Muscle of back (tissue), 11 donors: Measurements from ENCODE around the gene PLIN1. TPM values are rescaled to one million over a fixed set of nuclear protein-coding genes. Genes with fewer than 3 reads are reported as not detected.

Source experiments
- DNase-seq, 3 donors: peaks; one replicate each; pipeline versions ENCODE4 v3.0.0 to v3.0.0-alpha.2; 2013
- polyA plus RNA-seq, 10 donors: library from polyadenylated mRNA; unstranded; fragments of 120-200 nt; gene quantifications; one replicate each; pipeline ENCODE4 v1.2.1, GENCODE V29; 2013; ENCODE audit not compliant: insufficient read length in 10 of 10

The PLIN1 gene
- polyA plus RNA-seq, 10 donors, result 0.11 to 3.3 (median 0.30) TPM; not detected in 1

GRCh38 chr15:89654301-89654761, 24.8 kb downstream of the PLIN1 start:
- DNase-seq, result no peak

- DNase-seq, result no peak
These were observed 25.6 kb downstream of the PLIN1 start for GRCh38 chr15:89653578-89653977.

GRCh38 chr15:89652666-89653065, 26.5 kb downstream of the PLIN1 start:
- DNase-seq, result no peak

GRCh38 chr15:89652131-89652530, 27.0 kb downstream of the PLIN1 start:
- DNase-seq, result no peak

- DNase-seq, result no peak
These were observed 29.5 kb downstream of the PLIN1 start for GRCh38 chr15:89649716-89650115.

- no peak for DNase-seq
These were observed 30.0 kb downstream of the PLIN1 start for GRCh38 chr15:89649013-89649625.

GRCh38 chr15:89648106-89649012, 30.8 kb downstream of the PLIN1 start:
- no peak for DNase-seq

- peak; percentile 26 to 78 (median 65) for DNase-seq
These were observed 31.8 kb downstream of the PLIN1 start for GRCh38 chr15:89647191-89647851.

GRCh38 chr15:89646416-89647141, 32.6 kb downstream of the PLIN1 start:
- DNase-seq, result no peak

GRCh38 chr15:89645680-89646079, 33.5 kb downstream of the PLIN1 start:
- DNase-seq, result no peak

GRCh38 chr15:89642106-89642505, 37.1 kb downstream of the PLIN1 start:
- peak in 1 of 3 donors; percentile 21 for DNase-seq

- DNase-seq, result no peak
These were observed 38.1 kb downstream of the PLIN1 start for GRCh38 chr15:89641053-89641452.

GRCh38 chr15:89640245-89640644, 38.9 kb downstream of the PLIN1 start:
- no peak for DNase-seq

GRCh38 chr15:89633585-89633984, 45.6 kb downstream of the PLIN1 start:
- no peak for DNase-seq

GRCh38 chr15:89632563-89633430, 46.4 kb downstream of the PLIN1 start:
- DNase-seq, result no peak

GRCh38 chr15:89631902-89632264, 47.3 kb downstream of the PLIN1 start:
- no peak for DNase-seq

- DNase-seq, result no peak
These were observed 47.9 kb downstream of the PLIN1 start for GRCh38 chr15:89630974-89631901.

- DNase-seq, result no peak
These were observed 48.9 kb downstream of the PLIN1 start for GRCh38 chr15:89630260-89630659.

GRCh38 chr15:89629829-89630228, 49.3 kb downstream of the PLIN1 start:
- DNase-seq, result no peak
